ENCODE results near the gene LHFPL4. TPM values are rescaled to one million over a fixed set of nuclear protein-coding genes. Genes with fewer than 3 reads are reported as not detected.

LHFPL4 gene
- total RNA-seq, 1 donor from 2014 or later, result not detected

GRCh38 chr3:9474482-9474881 lies 79.1 kb downstream of the LHFPL4 start:
- DNase-seq (ENCODE audit: low spot score), result no peak

GRCh38 chr3:9473496-9474065 lies 80.0 kb downstream of the LHFPL4 start:
- DNase-seq (ENCODE audit: low spot score), result no peak

DNA sequence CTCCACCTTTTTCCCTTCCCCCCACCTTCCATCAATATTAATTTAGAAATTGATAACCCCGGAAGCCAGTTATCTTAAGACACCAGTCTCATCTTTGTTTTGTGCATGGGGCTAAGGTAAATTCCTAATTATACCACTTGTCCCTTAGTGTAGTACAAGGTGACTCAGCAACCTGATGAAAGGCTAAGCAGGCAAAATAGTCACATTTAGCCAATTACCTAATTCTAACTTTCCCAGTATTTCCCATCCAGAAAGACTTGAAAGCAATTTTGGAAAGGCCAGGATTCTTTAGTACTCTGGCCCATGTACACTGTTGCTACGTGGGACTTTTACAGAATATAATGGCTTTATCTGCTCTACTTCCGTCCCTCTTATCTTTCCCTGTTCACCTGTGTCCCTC lies 83.6 kb downstream of the LHFPL4 start:
- no peak for DNase-seq (ENCODE audit: low spot score)

DNA sequence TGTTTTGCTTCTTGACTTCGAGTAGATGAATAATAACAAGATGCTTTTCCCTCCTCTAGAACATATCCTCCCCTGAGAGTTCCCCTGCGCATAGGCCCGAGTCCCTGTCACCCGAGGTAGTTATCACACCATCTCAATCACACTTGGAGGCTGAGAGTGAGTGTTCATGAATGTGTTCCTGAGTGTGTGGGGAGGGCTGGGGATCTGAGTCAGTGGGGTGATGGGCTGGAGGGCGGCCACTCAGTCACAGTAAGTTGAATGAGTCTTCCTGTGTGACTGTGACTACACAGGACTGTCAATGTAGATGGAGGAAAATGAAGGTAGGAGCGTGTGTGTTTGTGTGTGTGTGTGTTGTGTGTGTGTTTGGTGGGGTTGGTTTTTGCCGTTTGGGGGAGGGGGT lies 85.2 kb downstream of the LHFPL4 start:
- no peak for DNase-seq (ENCODE audit: low spot score)

DNA sequence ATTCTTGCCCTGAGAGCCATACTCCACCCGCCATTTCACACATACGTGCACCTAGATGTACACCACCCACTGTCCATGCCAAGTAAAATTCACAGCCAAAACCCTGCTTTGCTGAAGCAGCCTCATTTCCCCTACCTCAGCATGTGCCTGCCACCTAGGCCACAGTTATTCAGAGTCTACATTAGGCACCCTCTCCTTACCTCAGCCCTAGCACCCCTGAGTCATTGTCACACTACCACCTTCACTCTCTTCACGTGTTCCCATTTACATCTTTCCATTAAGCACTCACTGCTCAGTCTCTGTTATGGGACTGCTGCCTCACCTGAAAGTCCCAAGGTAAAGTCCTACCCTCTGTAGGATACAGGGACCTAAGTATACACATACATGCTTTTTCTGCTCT lies 86.2 kb downstream of the LHFPL4 start:
- no peak for DNase-seq (ENCODE audit: low spot score)

GRCh38 chr3:9455596-9456131 lies 98.0 kb downstream of the LHFPL4 start:
- DNase-seq (ENCODE audit: low spot score), result no peak

GRCh38 chr3:9452417-9452816 lies 101.2 kb downstream of the LHFPL4 start:
- no peak for DNase-seq (ENCODE audit: low spot score)

DNA sequence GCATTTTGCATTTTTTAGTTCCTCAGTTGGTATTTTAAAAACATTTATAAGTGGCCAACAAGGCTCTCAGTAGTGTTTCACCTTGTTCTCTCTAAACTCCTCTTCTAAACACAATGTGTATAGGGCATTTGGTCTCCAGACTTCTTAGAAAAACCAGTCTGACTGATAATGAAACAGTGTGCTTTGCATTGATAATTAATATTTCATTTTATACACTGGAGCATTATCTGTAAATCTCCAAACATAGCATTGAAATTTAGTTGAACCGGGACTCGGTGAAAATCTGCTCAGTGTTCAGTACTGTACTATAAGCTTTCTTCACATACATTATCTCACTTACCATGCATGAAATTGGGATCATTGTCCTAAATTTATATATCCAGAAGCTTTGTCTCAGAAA lies 102.6 kb downstream of the LHFPL4 start:
- DNase-seq (ENCODE audit: low spot score), result no peak

DNA sequence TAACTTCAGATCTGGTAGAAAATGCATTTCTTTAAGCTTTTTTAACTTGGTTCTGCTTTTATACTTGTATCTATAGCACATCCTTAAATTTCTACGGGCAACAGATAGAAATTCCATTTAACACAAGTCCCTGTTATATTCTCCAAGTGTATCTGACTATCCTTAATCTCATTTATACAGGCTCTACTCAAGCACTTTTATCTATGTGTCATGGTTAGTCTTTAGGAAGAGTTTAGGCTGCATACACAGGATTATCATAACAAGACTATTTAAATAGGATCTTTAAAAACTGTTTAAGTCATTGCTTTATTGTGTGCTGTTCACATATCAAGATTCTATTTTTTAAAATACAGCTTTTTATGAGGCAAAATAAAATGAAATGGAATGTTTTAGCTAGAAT lies 103.5 kb downstream of the LHFPL4 start:
- no peak for DNase-seq (ENCODE audit: low spot score)

GRCh38 chr3:9448643-9449042 lies 105.0 kb downstream of the LHFPL4 start:
- DNase-seq (ENCODE audit: low spot score), result no peak

Other genes starting within 250 kb of the LHFPL4 start
- 45.0 TPM for gene THUMPD3, start 190.8 kb downstream of the LHFPL4 start, total RNA-seq
- 182 TPM for gene SETD5, start 156.2 kb downstream of the LHFPL4 start, total RNA-seq
- 31.7 TPM for gene MTMR14, start 95.7 kb upstream of the LHFPL4 start, total RNA-seq
- 0.29 TPM for gene CPNE9, start 150.0 kb upstream of the LHFPL4 start, total RNA-seq
- 18.6 TPM for gene BRPF1, start 177.9 kb upstream of the LHFPL4 start, total RNA-seq
- gene OGG1, start 196.1 kb upstream of the LHFPL4 start, total RNA-seq, result 25.3 TPM
- 24.3 TPM for gene CAMK1, start 216.1 kb upstream of the LHFPL4 start, total RNA-seq
- gene TADA3, start 238.7 kb upstream of the LHFPL4 start, total RNA-seq, result 54.6 TPM
- 166 TPM for gene ARPC4, start 239.3 kb upstream of the LHFPL4 start, total RNA-seq